ENCODE measurements around the gene WFDC10A. TPM values are rescaled to one million over a fixed set of nuclear protein-coding genes. Genes with fewer than 3 reads are reported as not detected.
A peak's percentile ranks its signal among the peaks of the same experiment; 100 is the strongest.

The WFDC10A gene
- total RNA-seq, 1 donor, result not detected

- Histone ChIP-seq H3K4me3 (ENCODE audit: insufficient read depth, low read length) (no peak overlapping the region), H3K27me3 (ENCODE audit: insufficient read depth, low read length) (no peaks in the 10 kb centered on the region), H3K4me1 (ENCODE audit: insufficient read depth, low read length) (no peaks in the 10 kb centered on the region), H3K27ac (ENCODE audit: low read depth, low read length) (no peak overlapping the region), H4K20me1 (ENCODE audit: insufficient read depth, low read length) (no peaks in the 10 kb centered on the region), H2AFZ (ENCODE audit: low read length) (no peak overlapping the region), H3K4me2 (ENCODE audit: insufficient read depth, low read length) (no peak overlapping the region), H3K36me3 (ENCODE audit: insufficient read depth, low read length) (no peaks in the 10 kb centered on the region), H3K9me3 (ENCODE audit: low read depth, low read length) (no peaks in the 10 kb centered on the region), H3K79me2 (ENCODE audit: insufficient read depth, low read length) (no peaks in the 10 kb centered on the region)
- DNase-seq (ENCODE audit: insufficient read length, low spot score, missing footprints), result no peak
- TF ChIP-seq, protein P1, sequence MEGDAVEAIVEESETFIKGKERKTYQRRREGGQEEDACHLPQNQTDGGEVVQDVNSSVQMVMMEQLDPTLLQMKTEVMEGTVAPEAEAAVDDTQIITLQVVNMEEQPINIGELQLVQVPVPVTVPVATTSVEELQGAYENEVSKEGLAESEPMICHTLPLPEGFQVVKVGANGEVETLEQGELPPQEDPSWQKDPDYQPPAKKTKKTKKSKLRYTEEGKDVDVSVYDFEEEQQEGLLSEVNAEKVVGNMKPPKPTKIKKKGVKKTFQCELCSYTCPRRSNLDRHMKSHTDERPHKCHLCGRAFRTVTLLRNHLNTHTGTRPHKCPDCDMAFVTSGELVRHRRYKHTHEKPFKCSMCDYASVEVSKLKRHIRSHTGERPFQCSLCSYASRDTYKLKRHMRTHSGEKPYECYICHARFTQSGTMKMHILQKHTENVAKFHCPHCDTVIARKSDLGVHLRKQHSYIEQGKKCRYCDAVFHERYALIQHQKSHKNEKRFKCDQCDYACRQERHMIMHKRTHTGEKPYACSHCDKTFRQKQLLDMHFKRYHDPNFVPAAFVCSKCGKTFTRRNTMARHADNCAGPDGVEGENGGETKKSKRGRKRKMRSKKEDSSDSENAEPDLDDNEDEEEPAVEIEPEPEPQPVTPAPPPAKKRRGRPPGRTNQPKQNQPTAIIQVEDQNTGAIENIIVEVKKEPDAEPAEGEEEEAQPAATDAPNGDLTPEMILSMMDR (IDR thresholded peaks at IDR 0.05; ENCODE audit: extremely low read depth, low read depth, low read length), result no peak
These were observed 40.7 kb upstream of the WFDC10A start for GRCh38 chr20:45588800-45589199.

DNA sequence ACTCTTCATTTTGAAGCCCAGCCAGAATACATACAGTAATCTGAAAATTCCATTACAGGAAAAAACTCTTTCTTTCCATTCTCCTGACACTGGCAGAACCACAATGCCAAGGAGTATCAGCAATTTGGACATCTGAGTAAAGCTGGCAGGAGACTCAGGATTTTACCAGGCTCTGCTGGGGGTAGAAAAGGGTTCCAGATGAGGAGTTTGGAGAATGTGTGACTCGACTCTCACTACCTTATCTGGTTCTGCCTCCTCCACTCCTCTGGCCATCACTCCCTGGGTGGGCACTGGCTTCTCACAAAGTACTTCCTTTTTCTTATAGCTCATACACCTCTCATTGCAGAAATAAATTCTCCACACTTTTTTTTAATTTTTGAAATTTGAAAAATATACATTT, 39.8 kb upstream of the WFDC10A start:
- Histone ChIP-seq H3K4me3 (ENCODE audit: insufficient read depth, low read length) (no peak overlapping the region), H3K79me2 (ENCODE audit: insufficient read depth, low read length) (no peaks in the 10 kb centered on the region), H3K27me3 (ENCODE audit: insufficient read depth, low read length) (no peaks in the 10 kb centered on the region), H3K36me3 (ENCODE audit: insufficient read depth, low read length) (no peaks in the 10 kb centered on the region), H2AFZ (ENCODE audit: low read length) (no peak overlapping the region), H4K20me1 (ENCODE audit: insufficient read depth, low read length) (no peaks in the 10 kb centered on the region), H3K4me1 (ENCODE audit: insufficient read depth, low read length) (no peaks in the 10 kb centered on the region), H3K27ac (ENCODE audit: low read depth, low read length) (no peak overlapping the region), H3K4me2 (ENCODE audit: insufficient read depth, low read length) (no peak overlapping the region), H3K9me3 (ENCODE audit: low read depth, low read length) (no peaks in the 10 kb centered on the region)
- TF ChIP-seq, protein P1 (IDR thresholded peaks at IDR 0.05; ENCODE audit: extremely low read depth, low read depth, low read length), result no peak
- no peak for DNase-seq (ENCODE audit: insufficient read length, low spot score, missing footprints)

DNA sequence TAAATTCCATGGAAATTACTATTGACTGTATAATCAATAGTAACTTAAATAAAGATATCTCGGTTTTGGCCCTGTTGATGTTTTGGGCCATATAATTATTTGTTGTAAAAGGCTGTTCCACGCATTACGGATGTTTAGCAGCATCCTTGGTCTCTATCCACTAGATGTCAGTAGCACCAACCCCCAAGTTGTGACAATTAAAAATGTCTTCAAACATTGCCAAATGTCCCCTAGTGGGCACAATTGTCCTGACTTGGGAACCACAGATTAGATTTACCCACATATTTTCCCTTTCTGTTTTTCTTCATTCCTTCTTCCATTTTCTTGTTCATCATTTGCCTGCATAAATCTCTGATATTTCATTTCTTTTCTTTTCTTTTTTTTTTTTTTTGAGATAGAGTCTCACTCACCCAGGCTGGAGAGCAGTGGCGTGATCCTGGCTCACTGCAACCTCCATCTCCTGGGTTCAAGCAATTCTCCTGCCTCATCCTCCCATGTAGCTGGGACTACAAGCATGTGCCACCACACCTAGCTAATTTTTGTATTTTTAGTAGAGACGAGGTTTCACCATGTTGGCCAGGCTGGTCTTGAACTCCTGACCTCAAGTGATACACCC, 36.9 kb upstream of the WFDC10A start:
- Histone ChIP-seq H3K9me3 (ENCODE audit: low read depth, low read length) (no peaks in the 10 kb centered on the region), H3K36me3 (ENCODE audit: insufficient read depth, low read length) (no peaks in the 10 kb centered on the region), H3K4me1 (ENCODE audit: insufficient read depth, low read length) (no peaks in the 10 kb centered on the region), H2AFZ (ENCODE audit: low read length) (no peak overlapping the region), H4K20me1 (ENCODE audit: insufficient read depth, low read length) (no peaks in the 10 kb centered on the region), H3K4me3 (ENCODE audit: insufficient read depth, low read length) (no peak overlapping the region), H3K4me2 (ENCODE audit: insufficient read depth, low read length) (no peak overlapping the region), H3K79me2 (ENCODE audit: insufficient read depth, low read length) (no peaks in the 10 kb centered on the region), H3K27me3 (ENCODE audit: insufficient read depth, low read length) (peaks cover 10% of the 10 kb centered on the region), H3K27ac (ENCODE audit: low read depth, low read length) (no peak overlapping the region)
- TF ChIP-seq, protein P1 (IDR thresholded peaks at IDR 0.05; ENCODE audit: extremely low read depth, low read depth, low read length), result peak; percentile 83
- peak; percentile 65 for DNase-seq (ENCODE audit: insufficient read length, low spot score, missing footprints)

- TF ChIP-seq, protein P1 (IDR thresholded peaks at IDR 0.05; ENCODE audit: extremely low read depth, low read depth, low read length), result no peak
- H3K4me1 ChIP-seq (ENCODE audit: insufficient read depth, low read length), result no peaks in the 10 kb centered on the region
These were observed 36.0 kb upstream of the WFDC10A start for GRCh38 chr20:45593498-45593897.

More at GRCh38 chr20:45593498-45593897, 36.0 kb upstream of the WFDC10A start:
- no peak overlapping the region for H3K4me2 ChIP-seq (ENCODE audit: insufficient read depth, low read length)
- no peaks in the 10 kb centered on the region for H4K20me1 ChIP-seq (ENCODE audit: insufficient read depth, low read length)
- H2AFZ ChIP-seq (ENCODE audit: low read length), result no peak overlapping the region
- H3K36me3 ChIP-seq (ENCODE audit: insufficient read depth, low read length), result no peaks in the 10 kb centered on the region
- H3K79me2 ChIP-seq (ENCODE audit: insufficient read depth, low read length), result no peaks in the 10 kb centered on the region
- peaks cover 13% of the 10 kb centered on the region for H3K27me3 ChIP-seq (ENCODE audit: insufficient read depth, low read length)
- no peak for DNase-seq (ENCODE audit: insufficient read length, low spot score, missing footprints)
- no peak overlapping the region for H3K4me3 ChIP-seq (ENCODE audit: insufficient read depth, low read length)
- H3K9me3 ChIP-seq (ENCODE audit: low read depth, low read length), result no peaks in the 10 kb centered on the region
- H3K27ac ChIP-seq (ENCODE audit: low read depth, low read length), result no peak overlapping the region

Data from osteoblast (primary cell).